ENCODE measurements around the gene MBD6.

DNA sequence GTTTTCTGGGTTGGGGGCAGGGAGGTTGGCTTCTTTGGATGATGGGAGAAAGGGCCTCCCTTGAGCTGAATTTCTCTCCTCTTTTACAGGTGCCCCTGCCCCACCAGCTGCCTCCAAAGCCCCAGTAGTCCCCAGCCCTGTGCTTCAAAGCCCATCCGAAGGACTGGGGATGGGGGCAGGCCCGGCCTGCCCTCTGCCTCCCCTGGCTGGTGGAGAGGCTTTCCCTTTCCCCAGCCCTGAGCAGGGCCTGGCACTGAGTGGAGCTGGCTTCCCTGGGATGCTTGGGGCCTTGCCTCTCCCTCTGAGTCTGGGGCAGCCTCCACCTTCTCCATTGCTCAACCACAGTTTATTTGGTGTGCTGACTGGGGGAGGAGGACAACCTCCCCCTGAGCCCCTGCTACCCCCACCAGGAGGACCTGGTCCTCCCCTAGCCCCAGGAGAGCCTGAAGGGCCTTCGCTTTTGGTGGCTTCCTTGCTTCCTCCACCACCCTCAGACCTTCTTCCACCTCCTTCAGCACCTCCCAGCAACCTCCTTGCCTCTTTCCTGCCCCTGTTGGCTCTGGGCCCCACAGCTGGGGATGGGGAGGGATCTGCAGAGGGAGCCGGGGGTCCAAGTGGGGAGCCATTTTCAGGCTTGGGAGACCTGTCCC lies 4.0 kb downstream of the MBD6 start:
- TF ChIP-seq, protein P1, sequence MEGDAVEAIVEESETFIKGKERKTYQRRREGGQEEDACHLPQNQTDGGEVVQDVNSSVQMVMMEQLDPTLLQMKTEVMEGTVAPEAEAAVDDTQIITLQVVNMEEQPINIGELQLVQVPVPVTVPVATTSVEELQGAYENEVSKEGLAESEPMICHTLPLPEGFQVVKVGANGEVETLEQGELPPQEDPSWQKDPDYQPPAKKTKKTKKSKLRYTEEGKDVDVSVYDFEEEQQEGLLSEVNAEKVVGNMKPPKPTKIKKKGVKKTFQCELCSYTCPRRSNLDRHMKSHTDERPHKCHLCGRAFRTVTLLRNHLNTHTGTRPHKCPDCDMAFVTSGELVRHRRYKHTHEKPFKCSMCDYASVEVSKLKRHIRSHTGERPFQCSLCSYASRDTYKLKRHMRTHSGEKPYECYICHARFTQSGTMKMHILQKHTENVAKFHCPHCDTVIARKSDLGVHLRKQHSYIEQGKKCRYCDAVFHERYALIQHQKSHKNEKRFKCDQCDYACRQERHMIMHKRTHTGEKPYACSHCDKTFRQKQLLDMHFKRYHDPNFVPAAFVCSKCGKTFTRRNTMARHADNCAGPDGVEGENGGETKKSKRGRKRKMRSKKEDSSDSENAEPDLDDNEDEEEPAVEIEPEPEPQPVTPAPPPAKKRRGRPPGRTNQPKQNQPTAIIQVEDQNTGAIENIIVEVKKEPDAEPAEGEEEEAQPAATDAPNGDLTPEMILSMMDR (optimal IDR thresholded peaks at IDR 0.05 in 1 of 3, IDR thresholded peaks at IDR 0.05 in 1 of 3, conservative IDR thresholded peaks at IDR 0.05 in 1 of 3; ENCODE audit: extremely low read depth in 1 of 3, insufficient read depth in 2 of 3, low read length in 3 of 3): no peak
- TF ChIP-seq EZH2 (IDR thresholded peaks at IDR 0.05; ENCODE audit: low read length): no peak

Data from keratinocyte (primary cell).